Kidney (tissue), 14 donors: Measurements from ENCODE around the gene ZIC4. TPM values are rescaled to one million over a fixed set of nuclear protein-coding genes. Genes with fewer than 3 reads are reported as not detected.

Experiments used
- DNase-seq, 5 donors: peaks; one replicate each; pipeline ENCODE4 v3.0.0-alpha.2; 2013 to 2020
- FAIRE-seq: peaks from 2 replicates; lab custom pipeline; 2012; peaks lifted over from hg19 to GRCh38; lab: Jason Lieb, UNC
- H3K27ac ChIP-seq, 2 donors: one replicate each; pipeline ENCODE4 v1.7.0; 2013; ENCODE audit warnings: low read depth in 2 of 2, low read length in 2 of 2, inconsistent platforms in 1 of 2
- H3K27me3 ChIP-seq: one replicate; pipeline ENCODE4 v1.7.1; 2013; ENCODE audit warnings: low read length, inconsistent platforms; ENCODE audit not compliant: control insufficient read depth, insufficient read depth
- H3K36me3 ChIP-seq, 3 donors: one replicate each; pipeline versions ENCODE4 v1.7.0 to v1.7.1; 2013; ENCODE audit warnings: low read length in 3 of 3, control low read depth in 1 of 3, inconsistent platforms in 1 of 3; ENCODE audit not compliant: insufficient read depth in 3 of 3, control insufficient read depth in 2 of 3
- H3K4me1 ChIP-seq, 3 donors: one replicate each; pipeline versions ENCODE4 v1.7.0 to v1.7.1; 2013; ENCODE audit warnings: low read length in 3 of 3, inconsistent platforms in 1 of 3, low read depth in 1 of 3; ENCODE audit not compliant: control insufficient read depth in 2 of 3, insufficient read depth in 2 of 3
- H3K4me3 ChIP-seq, 3 donors: one replicate each; pipeline versions ENCODE4 v1.7.0 to v1.8.1; 2013; ENCODE audit warnings: low read length in 3 of 3, control low read depth in 1 of 3, inconsistent platforms in 1 of 3
- H3K9ac ChIP-seq, 3 donors: one replicate each; pipeline versions ENCODE4 v1.7.0 to v1.7.1; 2013; ENCODE audit warnings: low read length in 3 of 3, control low read depth in 1 of 3, inconsistent platforms in 1 of 3
- H3K9me3 ChIP-seq, 3 donors: one replicate each; pipeline versions ENCODE4 v1.7.0 to v1.7.1; 2013; ENCODE audit warnings: low read length in 3 of 3, control low read depth in 1 of 3, inconsistent platforms in 1 of 3; ENCODE audit not compliant: control insufficient read depth in 2 of 3, insufficient read depth in 1 of 3
- CTCF ChIP-seq: IDR thresholded peaks from 3 replicates; pipeline ENCODE4 v1.5.1; 2012; ENCODE audit warnings: mild to moderate bottlenecking, moderate library complexity, borderline replicate concordance; ENCODE audit not compliant: insufficient read depth; ENCODE audit errors: extremely low read depth
- intact Hi-C: fragments of 100-400 bp; cut with DNase I; formaldehyde crosslinking; loops from one replicate; pipeline ENCODE4 v1.11.1; 2022
- polyA plus RNA-seq: library from polyadenylated mRNA; stranded (reverse); fragments of 350-450 nt; fragmentation: Illumina TruSeq; extraction: RNeasy Lipid Tissue Mini Kit (QIAGEN cat#74804); gene quantifications from one replicate; pipeline ENCODE4 v1.2.3, GENCODE V29; 2014; ENCODE audit warnings: low read depth, low replicate concordance; ENCODE audit not compliant: insufficient read depth
- total RNA-seq: library from RNA; stranded (reverse); fragmentation: NEBNext Ultra II Directional; extraction: Animal tissue kit (Norgen Biotek cat#: 25700); gene quantifications from one replicate; pipeline ENCODE4 v1.2.1, GENCODE V29; 2021
- donor health status: control.
- donor health status: control.
- donor health status: control.
- donor health status: control.
- donor health status: control.
- donor health status: DM: yes; HTN: yes; CAD: no.
- donor health status: Normal renal cell carcinoma (clear cell type).

ZIC4 gene
- total and polyA plus RNA-seq, 2 donors from 2014 or later: not detected

- no peak for TF ChIP-seq CTCF
Measured at GRCh38 chr3:147419781-147420224, 13.5 kb upstream of the ZIC4 start.

GRCh38 chr3:147418808-147419701 is 12.7 kb upstream of the ZIC4 start:
- peaks cover 96% of the 10 kb centered on the region for H3K27me3 ChIP-seq
- peaks cover 0 to 3% (median 0%) of the 10 kb centered on the region in 3 donors for H3K9me3 ChIP-seq
- no peaks in the 10 kb centered on the region for H3K36me3 ChIP-seq
- no peak overlapping the region for H3K27ac ChIP-seq
- FAIRE-seq (no peak), DNase-seq (peak; percentile 76 to 85 (median 81))
- peak overlapping the region; percentile 7 to 25 (median 20) for H3K4me3 ChIP-seq
- no peak overlapping the region for H3K9ac ChIP-seq
- peaks cover 0 to 2% (median 0%) of the 10 kb centered on the region in 3 donors for H3K4me1 ChIP-seq
- intact Hi-C loops: no loop called here
- no peak for TF ChIP-seq CTCF

More at GRCh38 chr3:147419781-147420224, 13.5 kb upstream of the ZIC4 start:
- H3K9ac ChIP-seq: no peak overlapping the region
- DNase-seq: no peak
- peaks cover 0 to 2% (median 0%) of the 10 kb centered on the region in 3 donors for H3K4me1 ChIP-seq
- H3K27ac ChIP-seq: no peak overlapping the region
- no peak for FAIRE-seq
- H3K36me3 ChIP-seq: no peaks in the 10 kb centered on the region
- H3K27me3 ChIP-seq: peaks cover 95% of the 10 kb centered on the region
- no peak overlapping the region for H3K4me3 ChIP-seq
- intact Hi-C loops: no loop called here
- H3K9me3 ChIP-seq: peaks cover 0 to 3% (median 0%) of the 10 kb centered on the region in 3 donors

- Histone ChIP-seq H3K9ac (no peak overlapping the region), H3K27me3 (peaks cover 95% of the 10 kb centered on the region), H3K9me3 (peaks cover 0 to 3% (median 0%) of the 10 kb centered on the region in 3 donors), H3K4me1 (peaks cover 0 to 2% (median 0%) of the 10 kb centered on the region in 3 donors), H3K27ac (no peak overlapping the region), H3K36me3 (no peaks in the 10 kb centered on the region), H3K4me3 (no peak overlapping the region)
- no peak for FAIRE-seq
- no peak for DNase-seq
- no peak for TF ChIP-seq CTCF
- intact Hi-C loops: no loop called here
Measured at GRCh38 chr3:147418371-147418781, 12.0 kb upstream of the ZIC4 start.
